Ectodermal cell (in vitro differentiated cells): ENCODE data around the gene OR2H1.

ENCODE experiments used
- H3K27ac ChIP-seq: 2 replicates; pipeline ENCODE4 v1.7.0; 2013; ENCODE audit warnings: mild to moderate bottlenecking, low read depth, low read length; ENCODE audit not compliant: insufficient read depth, poor library complexity, severe bottlenecking
- H3K27me3 ChIP-seq: 2 replicates; pipeline ENCODE4 v1.7.0; 2013; ENCODE audit warnings: mild to moderate bottlenecking, low read length; ENCODE audit not compliant: insufficient read depth, control insufficient read depth, poor library complexity, severe bottlenecking
- H3K36me3 ChIP-seq: one replicate; pipeline ENCODE4 v1.7.0; 2013; ENCODE audit warnings: low read length; ENCODE audit not compliant: control insufficient read depth, insufficient read depth
- H3K4me1 ChIP-seq: one replicate; pipeline ENCODE4 v1.7.0; 2013; ENCODE audit warnings: low read length; ENCODE audit not compliant: control insufficient read depth, insufficient read depth
- H3K4me3 ChIP-seq: 2 replicates; pipeline ENCODE4 v1.7.0; 2013; ENCODE audit warnings: low read depth, low read length, control low read depth; ENCODE audit not compliant: insufficient read depth
- H3K9me3 ChIP-seq: 2 replicates; pipeline ENCODE4 v1.7.0; 2013; ENCODE audit warnings: mild to moderate bottlenecking, low read length, moderate library complexity; ENCODE audit not compliant: control insufficient read depth
- WGBS, 2 experiments: methylation state at CpG; one replicate each; pipeline ENCODE4 v1.1.7; 2013; ENCODE audit warnings: missing lambda C conversion rate in 2 of 2; 5-methylcytosine and 5-hydroxymethylcytosine counted together

OR2H1 gene

DNA sequence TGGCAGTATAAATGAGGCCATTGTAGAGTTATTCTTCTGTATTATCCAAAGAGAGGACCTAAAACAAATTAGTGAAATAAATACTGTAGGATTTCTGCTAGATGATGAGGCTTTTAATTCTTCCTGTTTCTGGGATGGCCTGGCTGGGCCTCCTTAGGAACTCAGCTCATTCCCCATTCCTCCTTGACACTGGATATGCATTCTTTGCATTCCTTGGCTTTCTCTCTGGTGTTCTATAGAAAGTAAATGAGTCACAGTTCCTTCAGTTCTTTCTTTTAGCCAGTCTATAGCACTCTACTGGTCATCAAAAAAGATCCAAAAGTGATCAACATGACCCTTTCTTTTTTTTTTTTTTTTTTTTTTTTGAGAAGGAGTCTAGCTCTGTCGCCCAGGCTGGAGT is 9.3 kb upstream of the OR2H1 start:
- Histone ChIP-seq H3K4me3 (no peak overlapping the region), H3K27ac (no peak overlapping the region), H3K9me3 (no peaks in the 10 kb centered on the region), H3K27me3 (no peaks in the 10 kb centered on the region), H3K36me3 (no peaks in the 10 kb centered on the region), H3K4me1 (peaks cover 5% of the 10 kb centered on the region)
- 88 to 100% methylated on average over 1 of the region's 1 CpG for WGBS, 2 experiments

DNA sequence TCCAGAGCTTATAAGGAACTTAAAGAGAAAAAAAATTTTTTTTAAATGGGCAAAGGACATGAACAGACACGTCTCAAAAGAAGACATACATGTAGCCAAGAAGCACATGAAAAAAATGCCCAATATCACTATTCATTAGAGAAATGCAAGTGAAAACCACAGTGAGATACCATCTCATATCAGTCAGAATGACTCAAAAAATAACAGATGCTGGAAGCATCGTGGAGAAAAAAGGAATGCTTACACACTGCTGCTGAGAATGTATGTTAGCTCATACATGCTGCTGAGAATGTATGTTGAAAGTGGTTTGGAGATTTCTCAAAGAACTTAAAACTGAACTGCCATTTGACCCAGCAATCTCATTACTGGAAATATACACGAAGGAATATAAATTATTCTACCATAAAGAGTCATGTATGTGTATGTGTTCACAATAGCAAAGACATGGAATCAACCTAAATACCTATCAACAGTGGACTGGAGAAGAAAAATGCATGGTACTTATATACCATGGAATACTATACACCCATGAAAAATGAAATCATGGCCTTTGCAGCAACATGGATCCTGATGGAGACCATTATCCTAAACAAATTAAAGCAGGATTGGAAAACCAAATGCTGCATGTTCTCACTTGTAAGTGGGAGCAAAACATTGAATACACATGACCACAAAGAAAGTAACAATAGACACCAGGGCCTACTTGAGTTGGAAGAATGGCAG is 5.3 kb upstream of the OR2H1 start:
- no peaks in the 10 kb centered on the region for H3K27me3 ChIP-seq
- H3K9me3 ChIP-seq = no peaks in the 10 kb centered on the region
- H3K4me3 ChIP-seq = no peak overlapping the region
- H3K27ac ChIP-seq = no peak overlapping the region
- 92 to 96% methylated on average over 2 of the region's 3 CpGs for WGBS, 2 experiments
- no peaks in the 10 kb centered on the region for H3K36me3 ChIP-seq
- H3K4me1 ChIP-seq = peaks cover 5% of the 10 kb centered on the region

DNA sequence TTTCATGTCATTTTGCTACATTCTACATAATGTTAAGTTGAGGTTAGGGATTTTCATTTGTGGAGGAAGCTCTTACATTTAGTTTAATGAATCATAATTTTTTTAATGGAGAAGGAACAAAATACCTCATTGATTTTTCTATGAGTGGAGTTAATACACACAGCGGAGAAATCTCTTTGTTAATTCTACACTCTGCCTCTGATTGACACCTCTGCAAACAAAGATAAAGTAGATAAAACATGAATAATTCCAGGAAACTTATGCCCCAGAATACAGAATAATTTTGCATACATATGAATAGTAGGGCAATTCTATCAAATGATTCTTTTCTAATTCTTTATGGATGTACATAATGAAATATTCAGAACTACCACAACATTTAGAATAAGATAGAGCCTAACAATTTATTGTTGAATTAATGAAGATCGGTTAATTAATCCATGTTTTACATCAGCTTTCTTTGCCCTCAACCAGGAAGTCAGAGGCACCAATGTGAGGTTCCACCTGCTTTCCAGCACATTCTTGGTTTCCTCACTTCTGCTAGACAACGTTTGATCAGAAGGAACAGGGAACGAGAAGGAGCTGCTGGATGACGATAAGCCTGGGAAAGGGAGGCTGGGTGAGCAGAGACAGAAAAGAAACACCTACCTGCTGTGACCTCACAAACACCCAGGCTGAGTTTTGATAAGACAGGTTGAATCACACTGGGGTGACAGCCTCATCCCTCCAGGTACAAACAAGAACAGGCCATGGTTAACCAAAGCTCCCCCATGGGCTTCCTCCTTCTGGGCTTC is 4.3 kb downstream of the OR2H1 start:
- no peak overlapping the region for H3K4me3 ChIP-seq
- H3K4me1 ChIP-seq = no peaks in the 10 kb centered on the region
- H3K9me3 ChIP-seq = no peaks in the 10 kb centered on the region
- H3K36me3 ChIP-seq = no peaks in the 10 kb centered on the region
- no peak overlapping the region for H3K27ac ChIP-seq
- no peaks in the 10 kb centered on the region for H3K27me3 ChIP-seq
- WGBS, 2 experiments = 79 to 85% methylated on average over 4 to 5 of the region's 5 CpGs

DNA sequence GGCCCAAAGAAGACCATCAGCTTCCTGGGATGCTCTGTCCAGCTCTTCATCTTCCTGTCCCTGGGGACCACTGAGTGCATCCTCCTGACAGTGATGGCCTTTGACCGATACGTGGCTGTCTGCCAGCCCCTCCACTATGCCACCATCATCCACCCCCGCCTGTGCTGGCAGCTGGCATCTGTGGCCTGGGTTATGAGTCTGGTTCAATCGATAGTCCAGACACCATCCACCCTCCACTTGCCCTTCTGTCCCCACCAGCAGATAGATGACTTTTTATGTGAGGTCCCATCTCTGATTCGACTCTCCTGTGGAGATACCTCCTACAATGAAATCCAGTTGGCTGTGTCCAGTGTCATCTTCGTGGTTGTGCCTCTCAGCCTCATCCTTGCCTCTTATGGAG is 5.1 kb downstream of the OR2H1 start:
- Histone ChIP-seq H3K36me3 (no peaks in the 10 kb centered on the region), H3K9me3 (no peaks in the 10 kb centered on the region), H3K27me3 (no peaks in the 10 kb centered on the region), H3K27ac (no peak overlapping the region), H3K4me1 (no peaks in the 10 kb centered on the region), H3K4me3 (no peak overlapping the region)
- 93 to 94% methylated on average over 6 of the region's 6 CpGs for WGBS, 2 experiments

DNA sequence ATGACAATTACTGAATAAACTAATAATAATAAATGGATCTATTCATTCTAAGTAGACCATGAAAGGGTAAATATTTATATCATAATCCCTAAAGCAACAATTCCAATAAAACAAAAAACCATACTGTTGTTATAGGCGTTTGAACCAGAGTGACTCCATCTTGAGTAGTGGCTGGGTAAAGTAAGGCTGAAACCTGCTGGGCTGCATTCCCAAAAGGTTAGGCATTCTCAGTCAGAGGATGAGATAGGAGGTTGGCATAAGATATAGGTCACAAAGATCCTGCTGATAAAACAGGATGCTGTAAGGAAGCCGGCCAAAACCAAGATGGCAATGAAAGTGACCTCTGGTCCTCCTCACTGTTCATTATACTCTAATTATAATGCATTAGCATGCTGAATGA is 8.3 kb downstream of the OR2H1 start:
- Histone ChIP-seq H3K4me3 (no peak overlapping the region), H3K27me3 (no peaks in the 10 kb centered on the region), H3K36me3 (no peaks in the 10 kb centered on the region), H3K27ac (no peak overlapping the region), H3K4me1 (no peaks in the 10 kb centered on the region), H3K9me3 (no peaks in the 10 kb centered on the region)
- 88 to 94% methylated on average over 2 of the region's 2 CpGs for WGBS, 2 experiments

DNA sequence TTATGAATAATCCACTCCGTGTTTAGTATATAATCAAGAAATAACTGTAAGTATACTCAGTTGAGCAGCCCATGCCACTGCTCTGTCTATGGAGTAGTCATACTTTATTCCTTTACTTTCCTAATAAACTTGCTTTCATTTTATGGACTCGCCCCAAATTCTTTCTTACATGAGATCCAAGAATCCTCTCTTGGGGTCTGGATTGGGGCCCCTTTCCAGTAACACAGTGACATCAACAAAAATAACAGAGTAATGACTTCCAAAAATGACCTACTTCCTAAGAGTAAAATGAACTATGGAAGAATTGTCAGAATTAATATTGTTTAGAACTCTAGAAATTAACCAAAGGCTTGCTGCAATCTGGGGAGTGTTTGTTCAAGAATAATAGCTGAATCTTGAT is 8.8 kb downstream of the OR2H1 start:
- no peaks in the 10 kb centered on the region for H3K27me3 ChIP-seq
- no peaks in the 10 kb centered on the region for H3K9me3 ChIP-seq
- H3K27ac ChIP-seq = no peak overlapping the region
- WGBS, 2 experiments = 83 to 88% methylated on average over 1 to 2 of the region's 2 CpGs
- H3K4me1 ChIP-seq = no peaks in the 10 kb centered on the region
- H3K36me3 ChIP-seq = no peaks in the 10 kb centered on the region
- no peak overlapping the region for H3K4me3 ChIP-seq

DNA sequence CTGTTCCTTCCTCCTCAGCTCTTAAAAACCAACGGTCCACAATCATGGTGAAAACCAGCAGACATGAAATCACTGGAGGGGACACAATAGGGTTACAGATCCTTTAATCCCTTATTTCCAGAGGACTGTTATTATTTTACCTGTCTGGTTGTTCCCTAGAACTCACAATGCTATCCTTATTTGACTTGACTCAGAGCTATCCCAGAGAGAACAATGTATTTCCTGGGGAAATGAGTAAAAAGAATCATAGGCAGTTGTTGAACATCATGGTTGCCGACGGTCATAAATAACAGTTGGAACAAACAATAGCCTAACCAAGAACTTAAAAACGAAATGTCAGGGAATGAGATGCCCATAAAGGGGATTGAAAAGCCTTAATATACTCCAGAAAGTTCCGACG is 9.3 kb downstream of the OR2H1 start:
- Histone ChIP-seq H3K27me3 (no peaks in the 10 kb centered on the region), H3K4me1 (no peaks in the 10 kb centered on the region), H3K9me3 (no peaks in the 10 kb centered on the region), H3K36me3 (no peaks in the 10 kb centered on the region), H3K4me3 (no peak overlapping the region), H3K27ac (no peak overlapping the region)
- 83 to 86% methylated on average over 6 of the region's 6 CpGs for WGBS, 2 experiments

DNA sequence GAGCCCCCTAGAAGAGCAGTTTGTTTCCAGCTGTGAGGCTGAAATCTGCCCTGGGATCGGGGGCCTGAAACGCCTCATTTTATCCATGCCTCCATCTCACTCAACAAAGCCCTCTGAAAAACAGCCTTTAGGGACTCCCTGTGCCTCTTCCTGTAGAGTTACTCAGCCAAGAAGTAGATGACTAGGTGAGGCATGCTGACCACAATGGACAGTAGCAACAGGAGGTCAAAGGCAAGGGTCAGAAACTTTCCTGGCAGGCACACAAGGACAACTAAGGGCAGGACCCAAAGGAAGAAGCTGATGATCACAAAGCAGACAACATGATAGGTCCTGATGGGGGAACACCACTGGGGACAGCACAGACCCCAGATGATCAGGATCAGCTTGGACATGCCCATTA is 18.0 kb downstream of the OR2H1 start:
- WGBS, 2 experiments = 71 to 76% methylated on average over 2 of the region's 2 CpGs
- Histone ChIP-seq H3K27ac (no peak overlapping the region), H3K27me3 (no peaks in the 10 kb centered on the region), H3K9me3 (no peaks in the 10 kb centered on the region), H3K4me1 (peaks cover 3% of the 10 kb centered on the region), H3K36me3 (no peaks in the 10 kb centered on the region), H3K4me3 (no peak overlapping the region)

DNA sequence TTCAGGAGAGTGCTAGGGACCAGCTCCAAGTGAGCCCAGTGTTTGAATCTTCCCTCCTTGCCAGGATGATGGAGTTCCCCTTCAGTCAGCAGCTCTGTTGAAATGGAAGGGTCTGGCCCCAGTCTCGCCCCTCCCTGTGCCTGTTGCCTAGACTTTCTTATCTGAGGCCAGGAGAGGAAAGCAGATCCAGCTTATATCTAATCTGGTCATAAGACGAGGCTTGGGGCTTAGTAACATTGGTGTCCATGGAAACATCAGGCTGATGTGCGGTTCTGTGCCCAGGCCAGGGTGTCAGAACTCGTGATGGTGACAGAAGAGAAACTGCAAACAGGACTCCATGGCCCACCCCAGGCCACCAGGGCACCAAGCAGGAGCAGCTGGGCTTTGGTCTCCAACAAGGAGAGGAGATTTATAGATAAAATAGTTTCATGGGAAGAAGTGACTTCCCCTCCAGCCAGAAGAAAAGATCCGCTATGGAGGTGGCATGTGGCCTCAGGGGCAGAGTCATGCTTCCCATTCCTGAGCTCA is 21.0 kb downstream of the OR2H1 start:
- Histone ChIP-seq H3K27me3 (no peaks in the 10 kb centered on the region), H3K4me3 (no peak overlapping the region), H3K9me3 (no peaks in the 10 kb centered on the region), H3K36me3 (no peaks in the 10 kb centered on the region), H3K4me1 (peaks cover 3% of the 10 kb centered on the region), H3K27ac (no peak overlapping the region)
- WGBS, 2 experiments = 91 to 94% methylated on average over 5 of the region's 5 CpGs

DNA sequence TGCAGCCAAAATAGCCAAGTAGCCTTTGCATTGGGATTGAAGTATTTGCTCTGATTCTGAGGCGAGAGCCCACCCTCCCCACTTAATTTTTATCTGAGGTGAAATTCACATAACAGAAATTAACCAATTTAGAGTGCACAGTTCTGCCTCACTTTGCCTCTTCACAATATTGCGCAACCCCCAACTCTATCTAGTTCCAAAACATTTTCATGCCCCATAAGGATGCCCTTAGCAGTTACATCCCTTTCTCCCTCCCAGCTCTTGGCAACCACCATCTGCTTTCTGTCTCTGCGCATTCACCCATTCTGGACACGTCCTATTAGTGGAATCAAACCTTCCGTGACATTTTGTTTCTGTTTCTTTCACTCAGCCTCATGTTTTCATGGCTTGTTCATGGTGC is 21.8 kb downstream of the OR2H1 start:
- Histone ChIP-seq H3K36me3 (no peaks in the 10 kb centered on the region), H3K27me3 (no peaks in the 10 kb centered on the region), H3K4me3 (no peak overlapping the region), H3K4me1 (peaks cover 3% of the 10 kb centered on the region), H3K27ac (no peak overlapping the region), H3K9me3 (no peaks in the 10 kb centered on the region)
- 93 to 95% methylated on average over 5 of the region's 5 CpGs for WGBS, 2 experiments
